GM04504 (cell line): ENCODE measurements around the gene CTNNB1.

ENCODE experiments used
- DNase-seq: peaks from one replicate; pipeline ENCODE4 v3.0.0-alpha.2; 2012; ENCODE audit warnings: low read depth

Gene CTNNB1

GRCh38 chr3:41198950-41199865, at the start of gene CTNNB1:
Gene CTNNB1 (plus strand): TSS chr3:41199505. CDS start chr3:41224069, 24,564 bp downstream.
- peak; percentile 87 for DNase-seq

GRCh38 chr3:41155834-41156233, 43.5 kb upstream of the CTNNB1 start:
- DNase-seq: no peak

GRCh38 chr3:41158947-41159346, 40.4 kb upstream of the CTNNB1 start:
- DNase-seq: no peak

GRCh38 chr3:41159588-41160189, 39.6 kb upstream of the CTNNB1 start:
- no peak for DNase-seq

- no peak for DNase-seq
Observed at GRCh38 chr3:41162541-41162940, 36.8 kb upstream of the CTNNB1 start.

GRCh38 chr3:41163006-41163405, 36.3 kb upstream of the CTNNB1 start:
- no peak for DNase-seq

- DNase-seq: no peak
Observed at GRCh38 chr3:41163421-41163820, 35.9 kb upstream of the CTNNB1 start.

- DNase-seq: no peak
Observed at GRCh38 chr3:41164777-41165176, 34.5 kb upstream of the CTNNB1 start.

GRCh38 chr3:41167722-41168497, 31.4 kb upstream of the CTNNB1 start:
- DNase-seq: no peak

GRCh38 chr3:41169023-41169422, 30.3 kb upstream of the CTNNB1 start:
- no peak for DNase-seq

- DNase-seq: no peak
Observed at GRCh38 chr3:41173926-41174885, 25.1 kb upstream of the CTNNB1 start.

GRCh38 chr3:41175365-41175764, 23.9 kb upstream of the CTNNB1 start:
- DNase-seq: no peak

GRCh38 chr3:41176596-41176995, 22.7 kb upstream of the CTNNB1 start:
- no peak for DNase-seq

- DNase-seq: no peak
Observed at GRCh38 chr3:41178576-41178975, 20.7 kb upstream of the CTNNB1 start.

GRCh38 chr3:41180396-41180795, 18.9 kb upstream of the CTNNB1 start:
- no peak for DNase-seq

GRCh38 chr3:41182504-41183059, 16.7 kb upstream of the CTNNB1 start:
- no peak for DNase-seq

- DNase-seq: no peak
Observed at GRCh38 chr3:41184394-41184793, 14.9 kb upstream of the CTNNB1 start.

- no peak for DNase-seq
Observed at GRCh38 chr3:41186297-41186696, 13.0 kb upstream of the CTNNB1 start.

GRCh38 chr3:41188306-41188705, 11.0 kb upstream of the CTNNB1 start:
- DNase-seq: no peak

- no peak for DNase-seq
Observed at GRCh38 chr3:41190509-41191284, 8.6 kb upstream of the CTNNB1 start.
